Ishikawa (cell line): ENCODE results near the gene STEAP3.

Experiments
- CEBPB ChIP-seq: IDR thresholded peaks from 2 replicates; pipeline ENCODE4 v1.6.1; 2012
- CREB1 ChIP-seq: IDR thresholded peaks from 2 replicates; pipeline ENCODE4 v1.6.1; 2012; ENCODE audit warnings: low read depth
- EP300 ChIP-seq: IDR thresholded peaks from 2 replicates; pipeline ENCODE4 v1.6.1; 2012; ENCODE audit warnings: borderline replicate concordance
- FOXM1 ChIP-seq: IDR thresholded peaks from 2 replicates; pipeline ENCODE4 v1.6.1; 2012; ENCODE audit warnings: low read depth, borderline replicate concordance
- NFIC ChIP-seq: IDR thresholded peaks from 2 replicates; pipeline ENCODE4 v1.6.1; 2012
- RAD21 ChIP-seq: IDR thresholded peaks from 2 replicates; pipeline ENCODE4 v1.6.1; 2012; ENCODE audit warnings: low read depth
- REST ChIP-seq: IDR thresholded peaks from 2 replicates; pipeline ENCODE4 v1.6.1; 2012; ENCODE audit warnings: low read depth, mild to moderate bottlenecking
- TAF1 ChIP-seq: IDR thresholded peaks from 2 replicates; pipeline ENCODE4 v1.6.1; 2012; ENCODE audit warnings: low read depth, mild to moderate bottlenecking
- TCF12 ChIP-seq: IDR thresholded peaks from 2 replicates; pipeline ENCODE4 v1.6.1; 2012; ENCODE audit warnings: low read depth
- USF1 ChIP-seq: IDR thresholded peaks from 2 replicates; pipeline ENCODE4 v1.6.1; 2012
- YY1 ChIP-seq: IDR thresholded peaks from 2 replicates; pipeline ENCODE4 v1.6.1; 2012; ENCODE audit warnings: low read depth

STEAP3 gene

GRCh38 chr2:119311831-119312230, 88.2 kb downstream of the STEAP3 start:
- no peak for TF ChIP-seq NFIC
- no peak for TF ChIP-seq CREB1
- TF ChIP-seq CEBPB = no peak
- TF ChIP-seq USF1 = no peak
- no peak for TF ChIP-seq FOXM1
- TF ChIP-seq EP300 = no peak
- TF ChIP-seq TAF1 = no peak
- no peak for TF ChIP-seq RAD21
- TF ChIP-seq YY1 = no peak
- TF ChIP-seq TCF12 = no peak
- TF ChIP-seq REST = no peak
